Sigmoid colon (tissue), 7 donors: ENCODE results near the gene ASPN. TPM values are rescaled to one million over a fixed set of nuclear protein-coding genes. Genes with fewer than 3 reads are reported as not detected.

Source experiments
- DNase-seq: peaks from one replicate; pipeline ENCODE4 v3.0.0-alpha.2; 2019
- H3K27ac ChIP-seq, 4 donors: fragments of 200-600 bp; sonication (generic); one replicate each; pipeline ENCODE4 v1.5.1; 2016 to 2019; ENCODE audit warnings: mild to moderate bottlenecking in 1 of 4
- H3K27me3 ChIP-seq, 3 donors: fragments of 200-600 bp; sonication (generic); one replicate each; pipeline ENCODE4 v1.5.1; 2019; ENCODE audit warnings: mild to moderate bottlenecking in 1 of 3
- H3K36me3 ChIP-seq, 4 donors: fragments of 200-600 bp; sonication (generic); one replicate each; pipeline ENCODE4 v1.5.1; 2016 to 2019
- H3K4me1 ChIP-seq, 4 donors: fragments of 200-600 bp; sonication (generic); one replicate each; pipeline ENCODE4 v1.5.1; 2017 to 2019
- H3K4me3 ChIP-seq, 4 donors: fragments of 200-600 bp; sonication (generic); one replicate each; pipeline ENCODE4 v1.5.1; 2017 to 2019; ENCODE audit warnings: mild to moderate bottlenecking in 2 of 4, moderate library complexity in 1 of 4
- H3K9me3 ChIP-seq, 4 donors: fragments of 200-600 bp in 3 of 4; sonication (generic) in 3 of 4; one replicate each; pipeline versions ENCODE4 v1.5.1 to v1.6.1; 2013 to 2019
- EP300 ChIP-seq, 4 donors: sonication (generic); formaldehyde crosslinking; IDR thresholded peaks; one replicate each; pipeline ENCODE4 v1.6.1; 2017; ENCODE audit warnings: antibody characterized with exemption in 4 of 4
- POLR2A ChIP-seq, 2 donors: fragments of 450-650 bp; IDR thresholded peaks; one replicate each; pipeline ENCODE4 v1.6.1; 2016; ENCODE audit warnings: antibody characterized with exemption in 2 of 2, mild to moderate bottlenecking in 2 of 2, moderate library complexity in 2 of 2
- POLR2AphosphoS5 ChIP-seq, 4 donors: sonication (generic); formaldehyde crosslinking; IDR thresholded peaks; one replicate each; pipeline ENCODE4 v1.6.1; 2017; ENCODE audit warnings: antibody characterized with exemption in 4 of 4
- WGBS, 2 donors: extraction: QIAGEN DNeasy Blood & Tissue Kit; methylation state at CpG; one replicate each; pipeline ENCODE4 v1.1.7; 2013; 5-methylcytosine and 5-hydroxymethylcytosine counted together
- intact Hi-C: fragments of 100-400 bp; cut with DNase I; formaldehyde crosslinking; loops from one replicate; pipeline ENCODE4 v1.15.1; 2023
- polyA plus RNA-seq, 3 donors: library from polyadenylated mRNA; stranded (reverse); fragments of 200-250 nt; gene quantifications; one replicate each; pipeline ENCODE4 v1.2.3, GENCODE V29; 2013
- total RNA-seq, 4 donors: library from RNA; depleted of rRNA; stranded (reverse); fragments of >200 nt; gene quantifications; one replicate each; pipeline ENCODE4 v1.1.0, GENCODE V29; 2016
- TF ChIP-seq, protein P1 (sequence below), 4 experiments: fragments of 450-650 bp in 3 of 4; fragments of 200-600 bp in 1 of 4; IDR thresholded peaks; one replicate each; pipeline ENCODE4 v1.5.1; 2016 to 2019; ENCODE audit warnings: antibody characterized with exemption in 4 of 4, mild to moderate bottlenecking in 3 of 4, moderate library complexity in 2 of 4
- donor health status: healthy with polysubstance abuse.
- donor health status: Bipolar disorder and iron deficiency.
- donor health status: healthy.

Gene ASPN
- total and polyA plus RNA-seq, 7 donors, result 1.5 to 96.9 (median 9.4) TPM

GRCh38 chr9:92496396-92497176, 14.3 kb upstream of the ASPN start:
- H3K27me3 ChIP-seq, result no peaks in the 10 kb centered on the region
- intact Hi-C loops, result no loop called here
- peak overlapping the region in 2 of 4 donors; percentile 49 to 53 for H3K27ac ChIP-seq
- no peaks in the 10 kb centered on the region for H3K9me3 ChIP-seq
- no peaks in the 10 kb centered on the region for H3K36me3 ChIP-seq
- 87 to 88% methylated on average over 5 of the region's 5 CpGs for WGBS, 2 donors
- no peak for DNase-seq
- peaks cover 0 to 67% (median 37%) of the 10 kb centered on the region in 4 donors for H3K4me1 ChIP-seq
- TF ChIP-seq EP300 (IDR thresholded peaks at IDR 0.05), result no peak
- no peak for TF ChIP-seq POLR2A (IDR thresholded peaks at IDR 0.05)
- TF ChIP-seq, protein P1, sequence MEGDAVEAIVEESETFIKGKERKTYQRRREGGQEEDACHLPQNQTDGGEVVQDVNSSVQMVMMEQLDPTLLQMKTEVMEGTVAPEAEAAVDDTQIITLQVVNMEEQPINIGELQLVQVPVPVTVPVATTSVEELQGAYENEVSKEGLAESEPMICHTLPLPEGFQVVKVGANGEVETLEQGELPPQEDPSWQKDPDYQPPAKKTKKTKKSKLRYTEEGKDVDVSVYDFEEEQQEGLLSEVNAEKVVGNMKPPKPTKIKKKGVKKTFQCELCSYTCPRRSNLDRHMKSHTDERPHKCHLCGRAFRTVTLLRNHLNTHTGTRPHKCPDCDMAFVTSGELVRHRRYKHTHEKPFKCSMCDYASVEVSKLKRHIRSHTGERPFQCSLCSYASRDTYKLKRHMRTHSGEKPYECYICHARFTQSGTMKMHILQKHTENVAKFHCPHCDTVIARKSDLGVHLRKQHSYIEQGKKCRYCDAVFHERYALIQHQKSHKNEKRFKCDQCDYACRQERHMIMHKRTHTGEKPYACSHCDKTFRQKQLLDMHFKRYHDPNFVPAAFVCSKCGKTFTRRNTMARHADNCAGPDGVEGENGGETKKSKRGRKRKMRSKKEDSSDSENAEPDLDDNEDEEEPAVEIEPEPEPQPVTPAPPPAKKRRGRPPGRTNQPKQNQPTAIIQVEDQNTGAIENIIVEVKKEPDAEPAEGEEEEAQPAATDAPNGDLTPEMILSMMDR (IDR thresholded peaks at IDR 0.05), result no peak
- no peak overlapping the region for H3K4me3 ChIP-seq

DNA sequence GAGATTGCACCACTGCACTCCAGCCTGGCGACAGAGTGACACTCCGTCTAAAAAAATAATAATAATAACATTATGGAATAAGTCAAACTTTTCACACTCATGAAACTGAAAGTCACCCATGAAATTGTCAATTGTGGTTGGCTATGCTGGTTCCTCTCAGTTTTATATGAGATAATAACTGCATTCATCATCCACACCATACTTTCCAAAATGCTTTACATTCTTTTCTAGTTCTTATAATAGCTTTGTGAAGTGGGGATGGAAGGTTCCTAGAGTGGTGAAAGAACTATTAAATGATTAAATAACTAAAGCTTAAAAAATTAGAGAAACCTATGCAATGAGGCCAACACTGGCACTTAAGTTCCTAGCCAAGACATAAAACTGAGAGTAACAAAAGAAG, 12.6 kb upstream of the ASPN start:
- H3K36me3 ChIP-seq, result no peaks in the 10 kb centered on the region
- TF ChIP-seq POLR2AphosphoS5 (IDR thresholded peaks at IDR 0.05), result no peak
- TF ChIP-seq, protein P1 (IDR thresholded peaks at IDR 0.05), result no peak
- no peak for TF ChIP-seq POLR2A (IDR thresholded peaks at IDR 0.05)
- no peak for TF ChIP-seq EP300 (IDR thresholded peaks at IDR 0.05)
- 96% methylated on average over 2 of the region's 2 CpGs for WGBS, 2 donors
- no peak overlapping the region for H3K4me3 ChIP-seq
- H3K27ac ChIP-seq, result peak overlapping the region in 2 of 4 donors; percentile 41 to 60
- DNase-seq, result no peak
- no peaks in the 10 kb centered on the region for H3K9me3 ChIP-seq
- intact Hi-C loops, result no loop called here
- H3K27me3 ChIP-seq, result no peaks in the 10 kb centered on the region
- H3K4me1 ChIP-seq, result peaks cover 0 to 65% (median 30%) of the 10 kb centered on the region in 4 donors

DNA sequence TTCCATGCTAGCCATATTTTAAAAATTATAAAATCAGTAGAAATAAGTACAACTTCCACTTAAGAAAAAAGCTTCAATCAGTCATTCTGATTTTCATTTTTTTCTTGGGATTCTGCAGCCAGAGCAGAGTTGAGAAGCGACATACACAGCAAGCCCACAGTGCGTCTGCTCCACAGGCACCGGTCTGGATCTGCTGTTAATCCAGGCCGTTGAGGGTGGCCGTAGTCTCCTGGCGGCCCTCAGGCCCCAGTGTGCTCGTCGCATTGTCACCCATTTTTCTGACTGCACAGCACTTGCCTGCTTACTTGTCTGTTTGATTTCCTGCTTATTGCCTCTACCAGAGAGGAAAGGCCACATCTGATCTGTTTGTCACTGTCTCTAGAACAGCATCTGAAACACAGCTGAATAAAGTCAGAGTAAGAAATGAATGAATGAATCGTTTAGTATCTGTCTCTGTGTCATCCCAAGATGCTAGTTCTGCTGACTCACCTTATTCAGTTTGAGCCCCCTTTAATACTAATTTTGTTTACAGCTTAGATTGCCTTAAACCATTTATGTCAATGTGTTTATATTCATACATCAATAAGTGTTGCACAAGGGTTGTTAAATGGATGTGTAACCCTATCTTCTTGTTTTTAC, 11.6 kb upstream of the ASPN start:
- Histone ChIP-seq H3K4me3 (no peak overlapping the region), H3K27ac (peak overlapping the region in 2 of 4 donors; percentile 58 to 65), H3K9me3 (no peaks in the 10 kb centered on the region), H3K27me3 (no peaks in the 10 kb centered on the region), H3K36me3 (no peaks in the 10 kb centered on the region), H3K4me1 (peaks cover 0 to 73% (median 33%) of the 10 kb centered on the region in 4 donors)
- TF ChIP-seq POLR2A (IDR thresholded peaks at IDR 0.05) (no peak), POLR2AphosphoS5 (IDR thresholded peaks at IDR 0.05) (no peak), EP300 (IDR thresholded peaks at IDR 0.05) (no peak)
- TF ChIP-seq, protein P1 (IDR thresholded peaks at IDR 0.05), result no peak
- intact Hi-C loops, result no loop called here
- no peak for DNase-seq
- 89 to 90% methylated on average over 9 of the region's 9 CpGs for WGBS, 2 donors

- Histone ChIP-seq H3K27me3 (no peaks in the 10 kb centered on the region), H3K4me3 (no peak overlapping the region), H3K27ac (peak overlapping the region in 3 of 4 donors; percentile 16 to 65 (median 58)), H3K9me3 (no peaks in the 10 kb centered on the region), H3K4me1 (peaks cover 0 to 74% (median 39%) of the 10 kb centered on the region in 4 donors), H3K36me3 (no peaks in the 10 kb centered on the region)
- WGBS, 2 donors, result 76 to 90% methylated on average over 3 of the region's 3 CpGs
- no peak for DNase-seq
- intact Hi-C loops, result no loop called here
- TF ChIP-seq POLR2AphosphoS5 (IDR thresholded peaks at IDR 0.05), result no peak
- TF ChIP-seq, protein P1 (IDR thresholded peaks at IDR 0.05), result no peak
- TF ChIP-seq POLR2A (IDR thresholded peaks at IDR 0.05), result no peak
- no peak for TF ChIP-seq EP300 (IDR thresholded peaks at IDR 0.05)
Observed at GRCh38 chr9:92492781-92493401, 10.6 kb upstream of the ASPN start.
